ENCODE results near the gene OBSCN.

Gene OBSCN

DNA sequence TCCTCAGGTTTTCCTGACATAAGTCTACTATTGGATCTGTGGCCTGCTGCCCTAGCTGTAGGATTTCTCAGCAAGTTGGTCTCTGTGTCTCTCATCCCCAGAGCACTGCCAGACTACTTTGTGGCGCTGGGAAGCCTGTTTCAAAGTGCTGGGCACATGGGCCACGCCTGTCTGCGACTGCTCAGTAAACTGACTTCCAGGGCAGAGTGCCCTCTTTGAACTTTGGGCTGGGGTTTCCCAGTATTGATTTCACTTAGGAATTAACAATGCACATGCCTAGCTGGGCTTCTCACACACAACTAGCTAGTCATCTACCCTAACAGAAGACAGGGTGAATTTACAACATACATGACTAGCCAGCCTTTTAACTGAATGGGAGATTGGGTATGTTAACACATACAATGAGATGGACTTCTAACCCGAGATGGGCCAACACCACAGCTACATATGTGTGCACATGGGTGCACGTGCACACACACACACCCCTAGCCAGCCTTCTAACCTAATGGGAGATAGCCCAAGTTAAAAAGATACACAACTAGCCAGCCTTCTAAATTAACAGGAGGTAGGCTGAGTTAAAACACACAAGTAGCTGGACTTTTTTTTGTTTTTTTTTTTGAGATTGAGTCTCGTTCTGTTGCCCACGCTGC, 215.7 kb downstream of the OBSCN start:
- in situ Hi-C loops (cut with HindIII; ENCODE audit: low sequenced_read_pairs), result no loop called here

DNA sequence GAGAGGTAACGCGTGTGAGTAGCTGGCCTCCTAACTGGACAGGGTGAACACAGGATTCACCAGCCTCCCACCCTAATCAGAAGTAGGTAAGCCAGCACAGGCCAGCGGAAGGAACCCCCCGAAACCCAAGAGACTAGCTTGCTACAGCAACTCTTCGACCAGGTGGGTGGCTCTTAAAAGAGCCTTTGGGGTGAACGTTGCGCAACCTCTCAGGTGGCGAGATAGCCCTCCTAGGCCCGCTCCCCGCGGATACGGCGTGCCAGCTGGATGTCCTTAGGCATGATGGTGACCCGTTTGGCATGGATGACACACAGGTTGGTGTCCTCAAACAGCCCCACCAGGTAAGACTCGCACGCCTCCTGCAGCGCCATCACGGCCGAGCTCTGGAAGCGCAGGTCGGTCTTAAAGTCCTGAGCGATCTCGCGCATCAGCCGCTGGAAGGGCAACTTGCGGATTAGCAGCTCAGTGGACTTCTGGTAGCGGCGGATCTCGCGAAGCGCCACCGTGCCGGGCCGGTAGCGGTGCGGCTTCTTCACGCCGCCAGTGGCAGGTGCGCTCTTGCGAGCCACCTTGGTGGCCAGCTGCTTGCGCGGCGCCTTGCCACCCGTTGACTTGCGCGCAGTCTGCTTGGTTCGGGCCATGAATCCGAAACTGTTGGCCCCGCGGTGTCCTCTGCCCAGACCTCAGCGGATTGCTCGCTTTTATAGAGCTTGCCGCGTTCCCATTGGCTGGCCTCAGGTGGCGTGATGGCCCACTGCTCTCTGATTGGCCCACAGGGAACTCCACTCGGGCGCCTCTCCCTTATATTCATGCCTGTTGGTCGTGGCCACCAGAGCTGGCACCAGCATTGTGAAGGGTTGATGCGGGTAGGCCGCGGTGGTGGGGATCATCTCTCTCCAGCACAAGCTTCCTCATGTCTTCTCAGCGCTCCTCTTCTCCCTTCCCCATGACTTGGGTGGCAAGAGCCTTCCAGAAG, 217.1 kb downstream of the OBSCN start:
- in situ Hi-C loops (cut with HindIII; ENCODE audit: low sequenced_read_pairs), result no loop called here

DNA sequence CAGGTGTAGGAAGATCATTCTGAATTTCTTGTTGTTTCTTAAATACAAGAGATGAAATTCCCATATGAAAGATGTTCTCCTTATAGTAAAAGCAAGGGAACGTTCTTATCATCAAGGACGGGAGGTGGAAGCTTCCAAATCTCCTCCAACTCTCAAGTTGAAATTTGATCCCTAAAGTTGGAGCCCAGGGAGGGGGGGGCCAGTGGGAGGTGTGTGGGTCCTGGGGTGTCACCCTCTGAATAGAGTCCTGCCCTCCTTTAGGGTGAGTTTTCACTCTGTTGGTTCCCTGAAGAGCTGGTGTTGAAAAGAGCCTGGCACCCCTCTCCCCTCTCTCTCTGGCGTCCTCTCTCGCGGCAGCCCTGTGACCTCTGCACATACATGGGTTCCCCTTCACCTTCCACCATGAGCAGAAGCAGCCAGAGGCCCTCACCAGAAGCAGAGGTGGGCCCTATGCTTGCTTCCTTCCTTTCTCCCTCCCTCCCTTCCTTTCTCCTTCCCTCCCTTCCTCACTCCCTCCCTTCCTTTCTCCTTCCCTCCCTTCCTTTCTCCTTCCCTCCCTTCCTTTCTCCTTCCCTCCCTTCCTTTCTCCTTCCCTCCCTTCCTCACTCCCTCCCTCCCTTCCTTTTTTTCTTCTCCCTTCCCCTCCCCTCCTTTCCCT, 218.8 kb downstream of the OBSCN start:
- in situ Hi-C loops (cut with HindIII; ENCODE audit: low sequenced_read_pairs), result no loop called here

DNA sequence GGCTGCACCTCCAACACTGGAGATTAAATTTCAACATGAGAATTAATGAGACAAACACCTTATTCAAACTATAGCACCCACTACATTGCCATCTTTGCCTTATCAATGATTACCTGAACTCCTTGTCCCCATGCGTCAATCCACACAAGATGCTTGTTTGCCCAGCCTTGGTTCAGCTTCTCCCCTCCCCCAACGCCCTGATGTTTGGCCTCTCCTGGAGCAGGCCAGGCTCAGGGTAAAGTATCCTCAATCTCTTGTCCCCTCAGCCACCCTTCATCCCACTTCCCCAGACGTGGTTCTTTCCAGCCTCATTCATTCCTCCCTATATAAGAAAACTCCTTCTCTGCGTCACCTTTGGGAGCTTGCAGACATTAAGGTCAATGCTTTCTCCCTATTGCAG, 220.6 kb downstream of the OBSCN start:
- in situ Hi-C loops (cut with HindIII; ENCODE audit: low sequenced_read_pairs), result no loop called here
